NCI-H187 treated with DMSO at 0.1 percent for 48 hours (cell line): ENCODE measurements around the gene ASTN2.
"Not testable (repeated sequence)": the region's sequence is repeated elsewhere in the genome, so short reads cannot be mapped to it uniquely, and the experiment has no call there.

Source experiments
- DNase-seq: peaks from one replicate; lab custom pipeline; 2025; lab: John Stamatoyannopoulos, UW

The ASTN2 gene

GRCh38 chr9:116924462-116925110, 490.3 kb downstream of the ASTN2 start:
- DNase-seq: no peak

- DNase-seq: not testable (repeated sequence)
Measured at GRCh38 chr9:116917895-116918508, 496.9 kb downstream of the ASTN2 start.

GRCh38 chr9:116913536-116913935, 501.3 kb downstream of the ASTN2 start:
- no peak for DNase-seq

- no peak for DNase-seq
Measured at GRCh38 chr9:116910201-116910600, 504.7 kb downstream of the ASTN2 start.

- no peak for DNase-seq
Measured at GRCh38 chr9:116907989-116908388, 506.9 kb downstream of the ASTN2 start.

GRCh38 chr9:116905171-116905588, 509.7 kb downstream of the ASTN2 start:
- DNase-seq: no peak

GRCh38 chr9:116904165-116904564, 510.7 kb downstream of the ASTN2 start:
- no peak for DNase-seq

- no peak for DNase-seq
Measured at GRCh38 chr9:116901260-116901659, 513.6 kb downstream of the ASTN2 start.

GRCh38 chr9:116900543-116900942, 514.3 kb downstream of the ASTN2 start:
- DNase-seq: no peak

GRCh38 chr9:116900007-116900367, 514.9 kb downstream of the ASTN2 start:
- no peak for DNase-seq

GRCh38 chr9:116899337-116900006, 515.4 kb downstream of the ASTN2 start:
- DNase-seq: no peak

- DNase-seq: not testable (repeated sequence)
Measured at GRCh38 chr9:116898131-116898530, 516.7 kb downstream of the ASTN2 start.

GRCh38 chr9:116897201-116897600, 517.7 kb downstream of the ASTN2 start:
- no peak for DNase-seq

- no peak for DNase-seq
Measured at GRCh38 chr9:116895961-116896360, 518.9 kb downstream of the ASTN2 start.

- no peak for DNase-seq
Measured at GRCh38 chr9:116891424-116891823, 523.4 kb downstream of the ASTN2 start.

GRCh38 chr9:116888476-116888875, 526.4 kb downstream of the ASTN2 start:
- DNase-seq: not testable (repeated sequence)

- DNase-seq: no peak
Measured at GRCh38 chr9:116888066-116888465, 526.8 kb downstream of the ASTN2 start.

GRCh38 chr9:116883676-116884075, 531.2 kb downstream of the ASTN2 start:
- DNase-seq: no peak

GRCh38 chr9:116877072-116877471, 537.8 kb downstream of the ASTN2 start:
- no peak for DNase-seq

- no peak for DNase-seq
Measured at GRCh38 chr9:116875576-116875975, 539.3 kb downstream of the ASTN2 start.

GRCh38 chr9:116873937-116874914, 540.6 kb downstream of the ASTN2 start:
- DNase-seq: no peak

- DNase-seq: no peak
Measured at GRCh38 chr9:116873491-116873890, 541.4 kb downstream of the ASTN2 start.
